ENCODE data around the gene ASGR2.

Gene ASGR2

GRCh38 chr17:7072406-7072805 is 42.2 kb downstream of the ASGR2 start:
- peaks cover 8% of the 10 kb centered on the region for H3K27me3 ChIP-seq
- H3K9me3 ChIP-seq: no peaks in the 10 kb centered on the region
- no peak overlapping the region for H3K27ac ChIP-seq
- TF ChIP-seq, protein P1, sequence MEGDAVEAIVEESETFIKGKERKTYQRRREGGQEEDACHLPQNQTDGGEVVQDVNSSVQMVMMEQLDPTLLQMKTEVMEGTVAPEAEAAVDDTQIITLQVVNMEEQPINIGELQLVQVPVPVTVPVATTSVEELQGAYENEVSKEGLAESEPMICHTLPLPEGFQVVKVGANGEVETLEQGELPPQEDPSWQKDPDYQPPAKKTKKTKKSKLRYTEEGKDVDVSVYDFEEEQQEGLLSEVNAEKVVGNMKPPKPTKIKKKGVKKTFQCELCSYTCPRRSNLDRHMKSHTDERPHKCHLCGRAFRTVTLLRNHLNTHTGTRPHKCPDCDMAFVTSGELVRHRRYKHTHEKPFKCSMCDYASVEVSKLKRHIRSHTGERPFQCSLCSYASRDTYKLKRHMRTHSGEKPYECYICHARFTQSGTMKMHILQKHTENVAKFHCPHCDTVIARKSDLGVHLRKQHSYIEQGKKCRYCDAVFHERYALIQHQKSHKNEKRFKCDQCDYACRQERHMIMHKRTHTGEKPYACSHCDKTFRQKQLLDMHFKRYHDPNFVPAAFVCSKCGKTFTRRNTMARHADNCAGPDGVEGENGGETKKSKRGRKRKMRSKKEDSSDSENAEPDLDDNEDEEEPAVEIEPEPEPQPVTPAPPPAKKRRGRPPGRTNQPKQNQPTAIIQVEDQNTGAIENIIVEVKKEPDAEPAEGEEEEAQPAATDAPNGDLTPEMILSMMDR (IDR thresholded peaks at IDR 0.05): no peak
- no peaks in the 10 kb centered on the region for H3K36me3 ChIP-seq
- no peaks in the 10 kb centered on the region for H3K4me1 ChIP-seq (ENCODE audit: control insufficient read depth in 1 of 2, insufficient read depth in 1 of 2, low read depth in 1 of 2, low read length in 1 of 2)
- no peak overlapping the region for H3K4me3 ChIP-seq (ENCODE audit: low read depth in 1 of 2, low read length in 1 of 2)

- Histone ChIP-seq H3K27ac (no peak overlapping the region), H3K36me3 (no peaks in the 10 kb centered on the region), H3K27me3 (peaks cover 10% of the 10 kb centered on the region), H3K4me1 (ENCODE audit: control insufficient read depth in 1 of 2, insufficient read depth in 1 of 2, low read depth in 1 of 2, low read length in 1 of 2) (no peaks in the 10 kb centered on the region), H3K9me3 (no peaks in the 10 kb centered on the region), H3K4me3 (ENCODE audit: low read depth in 1 of 2, low read length in 1 of 2) (no peak overlapping the region)
- TF ChIP-seq, protein P1 (IDR thresholded peaks at IDR 0.05): no peak
Measured at GRCh38 chr17:7070712-7071111, 43.9 kb downstream of the ASGR2 start.

- Histone ChIP-seq H3K36me3 (no peaks in the 10 kb centered on the region), H3K9me3 (no peaks in the 10 kb centered on the region), H3K27ac (no peak overlapping the region), H3K27me3 (peaks cover 14% of the 10 kb centered on the region), H3K4me3 (ENCODE audit: low read depth in 1 of 2, low read length in 1 of 2) (no peak overlapping the region), H3K4me1 (ENCODE audit: control insufficient read depth in 1 of 2, insufficient read depth in 1 of 2, low read depth in 1 of 2, low read length in 1 of 2) (no peaks in the 10 kb centered on the region)
- TF ChIP-seq, protein P1 (IDR thresholded peaks at IDR 0.05): no peak
Measured at GRCh38 chr17:7068268-7068667, 46.4 kb downstream of the ASGR2 start.

- H3K27me3 ChIP-seq: peaks cover 19% of the 10 kb centered on the region
- no peaks in the 10 kb centered on the region for H3K36me3 ChIP-seq
- no peaks in the 10 kb centered on the region for H3K9me3 ChIP-seq
- no peak overlapping the region for H3K27ac ChIP-seq
- H3K4me3 ChIP-seq (ENCODE audit: low read depth in 1 of 2, low read length in 1 of 2): no peak overlapping the region
- H3K4me1 ChIP-seq (ENCODE audit: control insufficient read depth in 1 of 2, insufficient read depth in 1 of 2, low read depth in 1 of 2, low read length in 1 of 2): no peaks in the 10 kb centered on the region
- TF ChIP-seq, protein P1 (IDR thresholded peaks at IDR 0.05): no peak
Measured at GRCh38 chr17:7067198-7067597, 47.4 kb downstream of the ASGR2 start.

DNA sequence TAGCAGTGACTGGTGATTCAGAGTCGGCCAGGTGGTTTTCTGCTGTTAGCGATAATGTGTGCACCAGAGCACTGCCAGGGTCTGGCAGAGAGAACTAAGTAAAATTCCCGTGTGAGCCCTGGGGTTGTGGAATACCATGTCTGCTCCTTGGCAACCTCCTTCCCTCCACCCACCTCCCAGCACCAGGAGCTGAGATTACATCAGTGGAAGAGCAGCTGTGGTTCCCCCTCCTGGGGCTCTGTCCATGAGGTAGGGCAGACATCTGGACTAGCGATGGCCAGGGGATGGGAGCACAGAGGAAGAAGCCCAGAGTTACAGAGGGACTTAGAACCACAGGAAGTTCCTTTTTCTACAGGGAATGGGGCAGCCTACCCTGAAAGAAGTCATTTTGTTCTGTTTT is 50.4 kb downstream of the ASGR2 start:
- H3K4me1 ChIP-seq (ENCODE audit: control insufficient read depth in 1 of 2, insufficient read depth in 1 of 2, low read depth in 1 of 2, low read length in 1 of 2): no peaks in the 10 kb centered on the region
- no peak overlapping the region for H3K4me3 ChIP-seq (ENCODE audit: low read depth in 1 of 2, low read length in 1 of 2)
- H3K36me3 ChIP-seq: no peaks in the 10 kb centered on the region
- no peak overlapping the region for H3K27ac ChIP-seq
- TF ChIP-seq, protein P1 (IDR thresholded peaks at IDR 0.05): no peak
- peaks cover 36% of the 10 kb centered on the region for H3K27me3 ChIP-seq
- no peaks in the 10 kb centered on the region for H3K9me3 ChIP-seq
